Activated gamma-delta T cell treated with Interleukin-2 at 50 U/mL for 16 hours (primary cell): Measurements from ENCODE around the gene CINP.
A peak's percentile ranks its signal among the peaks of the same experiment; 100 is the strongest.
"Not testable (repeated sequence)": the region's sequence is repeated elsewhere in the genome, so short reads cannot be mapped to it uniquely, and the experiment has no call there.

ENCODE experiments used
- DNase-seq: peaks from one replicate; pipeline ENCODE4 v3.0.0-alpha.2; 2020

CINP gene

GRCh38 chr14:102352213-102352612 lies 10.5 kb downstream of the CINP start:
- no peak for DNase-seq

GRCh38 chr14:102351593-102351992 lies 11.1 kb downstream of the CINP start:
- not testable (repeated sequence) for DNase-seq

- no peak for DNase-seq
Observed at GRCh38 chr14:102351023-102351422, 11.7 kb downstream of the CINP start.

GRCh38 chr14:102348376-102348775 lies 14.3 kb downstream of the CINP start:
- no peak for DNase-seq

GRCh38 chr14:102346645-102347044 lies 16.0 kb downstream of the CINP start:
- no peak for DNase-seq

- no peak for DNase-seq
Observed at GRCh38 chr14:102345232-102345631, 17.5 kb downstream of the CINP start.

- no peak for DNase-seq
Observed at GRCh38 chr14:102344485-102344884, 18.2 kb downstream of the CINP start.

GRCh38 chr14:102344084-102344483 lies 18.6 kb downstream of the CINP start:
- no peak for DNase-seq

GRCh38 chr14:102342238-102342637 lies 20.5 kb downstream of the CINP start:
- DNase-seq, result no peak

- no peak for DNase-seq
Observed at GRCh38 chr14:102341566-102341965, 21.1 kb downstream of the CINP start.

- DNase-seq, result no peak
Observed at GRCh38 chr14:102338724-102339123, 24.0 kb downstream of the CINP start.

GRCh38 chr14:102335163-102335562 lies 27.5 kb downstream of the CINP start:
- no peak for DNase-seq

GRCh38 chr14:102333795-102334705 lies 28.6 kb downstream of the CINP start:
- DNase-seq, result no peak

GRCh38 chr14:102333390-102333789 lies 29.3 kb downstream of the CINP start:
- DNase-seq, result no peak

- DNase-seq, result no peak
Observed at GRCh38 chr14:102330806-102331205, 31.9 kb downstream of the CINP start.

GRCh38 chr14:102329381-102329780 lies 33.3 kb downstream of the CINP start:
- not testable (repeated sequence) for DNase-seq

GRCh38 chr14:102326583-102326982 lies 36.1 kb downstream of the CINP start:
- DNase-seq, result no peak

- DNase-seq, result no peak
Observed at GRCh38 chr14:102325791-102326345, 36.8 kb downstream of the CINP start.

GRCh38 chr14:102323102-102323501 lies 39.6 kb downstream of the CINP start:
- DNase-seq, result no peak

- DNase-seq, result no peak
Observed at GRCh38 chr14:102321456-102322422, 41.0 kb downstream of the CINP start.

- no peak for DNase-seq
Observed at GRCh38 chr14:102320671-102321455, 41.8 kb downstream of the CINP start.

GRCh38 chr14:102320033-102320660 lies 42.5 kb downstream of the CINP start:
- peak; percentile 42 for DNase-seq
